ENCODE measurements around the gene TSSK2.

DNA sequence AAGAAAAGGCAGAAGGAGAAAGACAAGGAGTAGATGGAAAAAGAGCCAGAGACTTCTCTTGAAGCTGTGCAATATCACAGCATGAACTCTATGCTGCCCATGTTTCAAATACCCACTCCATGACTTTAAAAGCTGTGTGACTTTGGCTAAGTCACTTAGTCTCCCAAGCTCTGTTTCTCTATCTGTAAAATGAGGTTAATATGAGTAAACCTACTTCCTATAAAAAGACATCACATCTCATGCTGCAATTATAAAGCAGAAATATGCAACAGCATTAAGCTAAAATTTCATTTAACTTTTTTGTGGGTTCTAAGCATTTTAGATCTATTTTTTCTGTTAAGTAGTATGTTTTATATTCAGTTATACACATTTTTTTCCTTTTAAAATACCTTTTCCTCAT lies 20.5 kb upstream of the TSSK2 start:
- TF ChIP-seq CTCF (IDR thresholded peaks at IDR 0.05; ENCODE audit: extremely low read depth in 1 of 2, insufficient read depth in 1 of 2, low read depth in 1 of 2, low read length in 2 of 2): no peak
- TF ChIP-seq GATA2 (IDR thresholded peaks at IDR 0.05; ENCODE audit: insufficient read depth, insufficient read length, low read depth, low read length): no peak
